Activated CD8-positive, alpha-beta memory T cell treated with anti-CD3 and anti-CD28 coated beads for 24 hours (primary cell): ENCODE measurements around the gene CNPY1.

Experiments
- DNase-seq: peaks from one replicate; pipeline ENCODE4 v3.0.0-alpha.2; 2020

CNPY1 gene

GRCh38 chr7:155558351-155558750 is 12.0 kb upstream of the CNPY1 start:
- no peak for DNase-seq

GRCh38 chr7:155557778-155558177 is 11.4 kb upstream of the CNPY1 start:
- no peak for DNase-seq

GRCh38 chr7:155556763-155557162 is 10.4 kb upstream of the CNPY1 start:
- no peak for DNase-seq

- no peak for DNase-seq
Observed at GRCh38 chr7:155555116-155555695, 8.8 kb upstream of the CNPY1 start.

GRCh38 chr7:155553871-155554270 is 7.5 kb upstream of the CNPY1 start:
- no peak for DNase-seq

GRCh38 chr7:155551785-155552611 is 5.6 kb upstream of the CNPY1 start:
- DNase-seq: no peak

GRCh38 chr7:155550916-155551315 is 4.6 kb upstream of the CNPY1 start:
- DNase-seq: no peak

GRCh38 chr7:155549226-155549625 is 2.9 kb upstream of the CNPY1 start:
- DNase-seq: no peak

GRCh38 chr7:155547161-155547791 is 917 bp upstream of the CNPY1 start:
- no peak for DNase-seq

- no peak for DNase-seq
Observed at GRCh38 chr7:155545348-155545747, 1.0 kb downstream of the CNPY1 start.

- DNase-seq: no peak
Observed at GRCh38 chr7:155544485-155544884, 1.9 kb downstream of the CNPY1 start.

GRCh38 chr7:155543926-155544325 is 2.4 kb downstream of the CNPY1 start:
- DNase-seq: no peak

GRCh38 chr7:155543011-155543876 is 3.1 kb downstream of the CNPY1 start:
- no peak for DNase-seq

- DNase-seq: no peak
Observed at GRCh38 chr7:155541986-155542675, 4.2 kb downstream of the CNPY1 start.

GRCh38 chr7:155540553-155540952 is 5.8 kb downstream of the CNPY1 start:
- DNase-seq: no peak

- no peak for DNase-seq
Observed at GRCh38 chr7:155538293-155538692, 8.1 kb downstream of the CNPY1 start.

- no peak for DNase-seq
Observed at GRCh38 chr7:155536451-155536850, 9.9 kb downstream of the CNPY1 start.

- DNase-seq: no peak
Observed at GRCh38 chr7:155534691-155535090, 11.7 kb downstream of the CNPY1 start.

- peak; percentile 73 for DNase-seq
Observed at GRCh38 chr7:155533827-155534690, 12.3 kb downstream of the CNPY1 start.

- DNase-seq: peak; percentile 62
Observed at GRCh38 chr7:155533120-155533826, 13.1 kb downstream of the CNPY1 start.

- no peak for DNase-seq
Observed at GRCh38 chr7:155532792-155533119, 13.6 kb downstream of the CNPY1 start.
